GM19351 (cell line): ENCODE data around the gene ARHGAP32.

Source experiments
- ATAC-seq: cut with Tn5 transposase; IDR thresholded peaks from one replicate; pipeline ENCODE4 v1.9.1; 2021; ENCODE audit warnings: mild to moderate bottlenecking, moderate library complexity; ENCODE audit not compliant: unreplicated experiment

Gene ARHGAP32

DNA sequence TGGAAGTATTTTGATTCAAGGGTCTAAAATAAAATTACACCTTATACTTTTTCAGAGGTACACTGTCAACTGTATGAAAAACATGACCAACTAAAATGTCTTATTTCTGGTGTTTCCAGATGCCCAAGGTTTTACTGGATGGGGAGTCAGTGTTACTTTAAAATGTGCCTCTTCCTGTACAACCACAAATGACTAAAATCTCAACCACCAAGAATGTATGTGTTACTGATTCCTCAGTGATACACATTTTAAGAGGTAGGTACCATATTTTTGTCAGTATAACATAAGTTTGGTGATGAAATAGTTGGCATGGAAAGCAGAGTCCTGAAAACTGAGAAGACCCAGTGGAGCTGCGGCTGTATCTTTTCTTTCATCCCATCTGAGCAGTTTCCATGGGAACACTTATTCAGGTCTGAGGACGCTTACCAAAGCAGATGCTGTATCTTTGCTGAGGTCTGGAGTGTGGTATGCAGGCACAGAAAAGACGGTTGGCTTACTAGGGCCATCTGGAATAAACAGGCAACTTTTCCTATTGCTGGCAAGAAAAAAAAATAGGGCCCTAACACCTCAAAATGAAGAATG lies 228.3 kb downstream of the ARHGAP32 start:
- no peak for ATAC-seq

DNA sequence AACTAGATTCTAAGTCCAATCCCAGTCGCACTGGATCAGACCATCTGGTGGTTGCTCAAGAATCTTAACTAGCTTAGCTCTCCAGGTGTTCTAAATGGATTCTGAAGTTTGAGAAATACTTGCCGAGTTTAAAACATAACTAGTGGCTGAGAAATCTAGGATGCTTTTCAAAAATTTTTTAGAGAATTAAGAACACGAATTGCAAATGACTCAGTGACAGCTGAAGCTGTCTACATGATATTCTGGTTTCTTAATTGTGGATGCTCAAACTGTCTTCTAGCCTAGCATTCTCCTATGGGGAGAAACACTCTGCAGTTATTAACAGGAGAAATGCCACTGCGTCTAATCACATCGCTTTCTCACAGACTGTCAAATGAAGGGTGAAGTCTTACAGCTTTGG lies 229.2 kb downstream of the ARHGAP32 start:
- no peak for ATAC-seq

DNA sequence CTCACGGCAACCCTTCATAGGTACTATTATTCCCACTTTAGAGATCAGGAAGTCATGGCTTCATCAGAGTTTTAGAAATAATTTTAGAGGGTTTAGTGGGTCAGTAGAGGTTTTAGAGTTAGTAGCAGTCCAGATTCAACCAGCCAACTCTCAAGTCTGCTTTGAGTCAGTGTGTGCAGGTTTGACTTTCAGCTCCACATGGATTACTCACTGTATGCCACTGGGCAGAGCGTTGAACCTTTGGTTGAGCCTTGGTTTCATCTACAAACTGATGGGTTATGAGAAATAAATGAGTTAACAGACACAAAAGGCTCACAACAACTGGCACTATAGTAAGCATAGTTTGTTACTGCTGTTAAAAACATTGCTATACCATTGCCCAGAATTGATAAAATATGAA lies 230.5 kb downstream of the ARHGAP32 start:
- ATAC-seq: no peak

DNA sequence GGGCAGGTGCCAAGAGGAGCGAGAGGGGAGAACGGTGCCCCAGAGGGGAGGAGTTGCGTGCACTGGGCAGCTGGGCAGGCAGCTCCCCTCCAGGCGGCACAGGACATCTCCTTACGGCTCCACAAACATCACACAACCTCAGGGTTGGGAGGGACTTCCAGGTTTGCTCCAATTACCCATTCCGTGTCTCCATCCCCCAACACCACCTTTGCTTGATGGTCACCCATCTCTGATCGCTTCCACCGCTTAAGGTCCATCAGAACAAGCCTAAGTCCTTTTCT lies 235.0 kb downstream of the ARHGAP32 start:
- ATAC-seq: no peak

DNA sequence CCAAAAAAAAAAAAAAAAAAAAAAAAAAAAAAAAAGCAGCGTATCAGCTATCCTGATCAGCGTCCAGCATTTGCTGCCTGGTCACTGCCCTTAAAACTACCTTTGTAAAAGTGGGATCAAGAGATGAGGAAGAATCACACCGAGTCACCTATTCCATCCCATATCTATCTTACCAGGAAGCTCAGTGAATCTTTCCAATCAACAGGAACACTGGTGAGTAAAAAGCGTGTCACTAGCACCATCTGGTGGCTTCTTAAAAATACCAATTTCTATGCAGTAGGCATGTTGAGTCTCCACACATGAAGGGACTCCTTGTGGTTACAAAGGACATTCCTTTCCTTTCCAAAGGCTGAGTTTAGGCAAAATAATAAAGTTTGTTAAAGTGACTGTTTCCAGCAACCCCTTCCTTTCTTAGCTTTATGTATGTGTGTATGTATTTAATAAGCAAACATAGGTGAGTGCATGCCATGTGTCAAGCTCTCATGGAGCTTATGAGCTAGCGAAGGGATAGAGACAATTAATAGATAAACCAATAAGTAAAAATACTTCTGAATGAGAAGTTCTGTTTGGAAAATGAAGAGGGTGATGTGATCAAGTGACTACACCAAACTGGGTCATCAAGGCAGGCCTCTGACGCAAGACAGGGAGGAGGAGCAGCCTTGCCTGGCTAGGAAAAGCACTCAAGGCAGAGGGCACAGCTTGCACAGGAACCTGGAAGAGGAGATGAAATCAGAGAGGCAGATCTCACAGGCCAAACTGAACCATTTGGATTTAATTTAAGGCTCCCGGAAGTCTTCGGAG lies 235.5 kb downstream of the ARHGAP32 start:
- peak; percentile 70 for ATAC-seq

DNA sequence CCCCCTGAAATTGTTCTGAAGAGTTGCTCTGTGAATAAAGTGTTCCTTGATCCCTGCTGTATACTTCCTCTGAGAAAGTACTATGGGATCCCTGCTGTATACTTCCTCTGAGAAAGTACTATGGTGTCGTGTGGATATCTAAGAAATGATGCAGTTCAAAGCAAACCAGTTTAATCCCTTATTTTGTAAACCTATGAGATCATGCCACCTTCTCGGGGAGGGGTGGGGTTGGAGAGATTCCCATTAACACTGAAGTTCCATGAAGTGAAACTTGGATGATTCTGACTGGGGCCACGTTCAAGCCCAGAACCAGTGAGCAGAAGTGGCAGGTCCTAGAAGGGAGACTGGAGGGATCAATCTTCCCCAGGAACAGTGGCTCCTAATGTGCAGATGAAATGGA lies 236.5 kb downstream of the ARHGAP32 start:
- no peak for ATAC-seq

DNA sequence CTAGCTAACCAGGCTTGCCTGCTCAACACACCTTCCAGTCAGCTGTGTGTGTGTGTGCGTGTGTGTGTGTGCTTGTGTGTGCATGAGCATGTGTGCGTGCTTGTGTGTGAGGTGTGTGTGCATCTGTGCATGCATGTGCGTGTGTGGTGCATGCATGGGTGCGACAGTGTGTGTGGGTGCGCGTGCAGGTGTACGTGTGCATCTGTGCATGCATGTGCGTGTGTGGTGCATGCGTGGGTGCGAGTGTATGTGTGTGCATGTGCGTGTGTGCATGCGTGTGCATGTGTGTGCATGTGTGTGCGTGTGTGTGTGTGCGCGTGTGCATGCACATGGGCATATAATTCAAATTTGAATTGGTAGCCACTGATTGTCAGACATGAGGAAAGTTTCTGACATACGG lies 239.0 kb downstream of the ARHGAP32 start:
- no peak for ATAC-seq

DNA sequence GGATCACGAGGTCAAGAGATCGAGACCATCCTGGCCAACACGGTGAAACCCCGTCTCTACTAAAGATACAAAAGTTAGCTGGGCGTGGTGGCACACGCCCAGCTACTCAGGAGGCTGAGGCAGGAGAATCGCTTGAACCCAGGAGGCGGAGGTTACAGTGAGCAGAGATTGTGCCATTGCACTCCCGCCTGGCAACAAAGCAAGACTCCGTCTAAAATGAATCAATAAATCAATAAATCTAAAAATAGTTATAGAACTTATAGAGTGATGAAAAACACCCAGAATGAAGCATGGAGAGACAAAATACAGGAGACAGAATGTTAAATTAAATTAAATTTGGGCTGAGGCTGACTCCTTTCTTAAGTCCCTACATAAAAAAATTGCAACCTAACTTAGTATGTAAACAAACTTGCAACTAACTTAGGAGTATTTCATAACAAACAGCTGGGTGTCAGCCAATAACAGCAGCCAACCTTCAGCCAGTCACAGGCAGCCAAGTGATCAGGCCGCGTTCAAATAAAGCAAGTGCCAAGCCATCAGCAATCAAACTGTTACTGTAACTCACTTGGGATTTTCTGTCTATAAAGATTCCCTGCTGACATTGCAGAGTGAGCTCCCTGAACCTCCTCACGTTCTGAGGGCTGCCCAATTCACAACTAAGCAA lies 242.2 kb downstream of the ARHGAP32 start:
- no peak for ATAC-seq

DNA sequence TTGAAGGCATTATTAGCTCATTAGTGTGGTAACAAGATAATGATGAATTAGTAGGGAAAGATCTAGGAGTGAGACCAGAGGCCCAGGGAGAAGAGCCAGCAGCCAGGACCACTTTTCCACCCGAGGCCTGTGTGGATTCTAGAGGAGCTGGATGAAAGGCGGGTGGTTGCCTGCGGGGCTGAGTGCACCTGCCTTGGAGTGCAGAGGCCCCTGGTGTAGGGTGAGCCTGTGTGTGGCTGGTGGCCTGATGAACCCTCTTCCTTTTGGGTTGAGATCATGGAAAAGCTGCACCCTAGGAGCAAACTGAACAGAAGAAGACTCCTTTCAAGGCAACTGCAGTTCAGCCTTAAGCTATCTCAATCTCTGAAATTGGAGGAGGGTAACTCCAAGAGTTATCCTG lies 243.5 kb downstream of the ARHGAP32 start:
- ATAC-seq: no peak

DNA sequence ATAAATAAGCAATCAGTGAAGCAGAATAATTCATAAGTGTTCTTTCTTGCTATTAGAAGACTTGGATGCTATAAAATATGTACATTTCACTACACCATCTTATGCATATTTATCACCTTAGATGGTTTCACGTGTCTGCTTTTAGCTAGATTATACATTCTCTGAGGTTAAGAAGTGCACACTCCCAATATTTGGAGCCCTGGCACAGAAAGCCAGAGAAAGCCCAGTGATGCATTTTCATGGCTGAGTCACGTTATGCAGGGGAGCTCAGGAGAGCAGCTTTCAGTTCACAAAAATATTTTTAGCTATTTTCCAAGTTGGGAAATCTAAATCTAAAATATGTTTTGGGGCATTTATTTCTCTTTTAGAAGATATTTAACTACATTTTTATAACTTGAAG lies 244.4 kb downstream of the ARHGAP32 start:
- ATAC-seq: no peak

DNA sequence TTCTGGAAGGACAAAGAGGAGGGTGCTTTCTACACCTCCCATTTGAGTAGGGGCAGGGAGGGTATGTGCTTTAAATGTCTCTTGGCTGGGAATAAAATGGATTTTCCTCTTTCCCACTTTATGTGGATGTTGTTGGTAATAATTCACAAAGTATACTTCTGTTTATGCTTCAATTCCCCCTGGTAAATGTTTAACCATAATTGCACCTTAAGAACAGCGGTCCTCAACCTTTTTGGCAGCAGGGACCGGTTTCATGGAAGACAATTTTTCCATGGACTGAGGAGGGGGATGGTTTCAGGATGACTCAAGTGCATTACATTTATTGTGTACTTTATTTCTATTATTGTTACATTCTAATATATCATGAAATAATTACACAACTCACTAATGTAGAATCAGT lies 245.5 kb downstream of the ARHGAP32 start:
- ATAC-seq: no peak

DNA sequence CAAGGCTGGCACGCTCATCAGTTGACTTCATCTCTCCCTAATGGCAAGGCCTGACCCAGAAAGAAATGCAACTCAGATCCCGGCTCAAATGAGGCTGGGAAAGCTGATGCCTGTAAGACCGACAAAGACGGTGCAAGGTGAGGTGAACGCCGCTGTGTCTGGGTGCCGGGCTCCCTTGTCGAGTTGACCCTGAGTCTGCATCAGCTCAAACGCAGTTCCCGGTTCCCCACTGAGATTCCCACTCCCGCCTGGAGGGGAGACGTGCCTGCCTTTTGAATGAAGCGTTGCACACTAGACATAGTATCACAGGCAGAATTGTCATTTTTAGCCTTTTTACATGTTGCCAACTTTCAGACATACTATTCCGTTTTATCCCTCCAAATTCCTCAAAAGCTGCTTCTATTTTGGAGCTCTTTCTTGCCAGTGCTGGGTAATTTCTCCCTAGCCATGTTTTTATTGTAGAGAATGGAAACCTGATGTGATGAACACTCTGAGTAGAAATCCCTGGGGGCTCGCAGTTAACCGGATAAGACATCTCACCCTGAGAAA lies 248.6 kb downstream of the ARHGAP32 start:
- ATAC-seq: no peak

DNA sequence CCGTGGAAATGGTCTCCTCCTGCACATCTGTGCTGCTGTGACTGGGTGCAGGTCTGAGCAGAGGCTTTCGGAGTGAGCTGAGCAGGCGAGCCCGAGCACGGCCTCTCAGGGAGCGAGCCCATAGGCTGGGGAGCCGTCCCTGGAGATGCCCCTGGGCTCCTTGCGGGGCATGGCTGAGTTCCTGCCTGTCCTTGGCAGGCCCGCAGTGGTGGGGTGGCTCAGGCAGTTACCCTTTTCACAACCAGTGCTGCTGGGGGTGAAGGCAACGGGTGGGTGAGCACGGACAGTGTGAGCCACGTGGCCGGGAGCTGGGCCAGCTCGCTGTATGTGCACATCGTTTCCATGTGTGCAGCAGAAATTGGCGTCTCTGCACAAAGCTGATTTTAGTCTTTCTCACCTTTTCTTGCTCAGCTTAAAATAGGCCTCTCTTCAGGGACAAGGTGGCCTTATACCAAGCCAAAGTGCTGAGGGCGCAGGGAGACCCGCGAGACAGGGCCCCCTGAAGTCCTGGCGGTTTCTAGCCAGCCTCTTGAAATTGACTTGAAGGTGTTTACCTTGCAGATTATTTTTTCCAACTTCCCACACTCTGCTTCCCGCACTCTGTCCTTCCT lies 249.2 kb downstream of the ARHGAP32 start, which contains the start of gene TP53AIP1:
TP53AIP1 (minus strand) TSS at position 55 of the 611 bp plus-strand sequence. CDS start 5,053 bp downstream, outside the sequence.
- no peak for ATAC-seq

DNA sequence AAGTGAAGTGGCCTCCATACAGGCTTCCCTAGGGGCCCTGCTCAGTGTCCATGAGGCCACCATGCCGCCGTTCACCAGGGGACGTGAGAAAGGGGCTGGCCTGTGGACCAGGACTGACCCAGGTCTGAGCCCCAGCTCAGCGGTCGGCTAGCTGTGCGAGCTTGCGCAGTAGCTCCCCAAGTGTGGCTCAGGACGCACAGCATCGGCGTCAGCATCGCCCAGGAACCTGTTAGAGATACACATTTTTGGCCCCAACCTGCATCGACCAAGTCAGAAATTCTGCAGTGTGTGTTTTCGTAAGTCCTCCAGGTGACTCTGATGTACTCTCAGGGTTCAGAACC lies 249.9 kb downstream of the ARHGAP32 start:
- ATAC-seq: no peak

DNA sequence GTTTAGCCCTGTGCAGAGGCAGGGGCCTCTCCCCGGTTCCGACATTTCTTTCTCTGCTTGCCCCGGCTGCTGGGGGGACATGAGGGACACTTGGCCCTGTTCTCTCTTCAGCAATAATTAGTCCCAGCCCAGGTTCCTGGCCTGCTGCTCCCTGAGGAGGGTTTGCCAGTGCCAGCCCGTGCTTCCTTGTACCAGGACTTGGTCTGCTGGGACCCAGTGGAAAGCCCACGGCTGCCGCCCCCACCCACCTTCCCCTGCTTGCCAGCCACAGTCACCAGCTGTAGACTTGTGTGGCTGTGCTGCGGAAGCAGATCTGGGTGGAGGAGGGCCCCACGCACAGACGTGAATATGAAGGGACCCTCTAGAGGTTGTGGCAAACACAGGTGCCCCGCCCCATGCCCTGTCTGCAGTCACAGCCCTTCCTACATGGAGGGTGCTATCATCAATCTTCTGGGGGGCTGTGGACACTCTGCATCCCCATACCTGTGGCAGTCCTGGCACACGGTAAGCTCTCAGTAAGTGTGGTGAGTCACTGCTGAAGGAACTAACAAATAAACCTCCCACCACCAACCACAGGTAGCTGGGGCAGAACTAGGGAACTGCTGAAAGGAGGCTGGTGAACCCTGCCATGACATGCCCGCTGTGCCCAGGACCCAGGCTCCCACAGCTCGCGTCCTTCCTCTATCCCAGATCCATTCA lies 250.4 kb downstream of the ARHGAP32 start:
- ATAC-seq: no peak

DNA sequence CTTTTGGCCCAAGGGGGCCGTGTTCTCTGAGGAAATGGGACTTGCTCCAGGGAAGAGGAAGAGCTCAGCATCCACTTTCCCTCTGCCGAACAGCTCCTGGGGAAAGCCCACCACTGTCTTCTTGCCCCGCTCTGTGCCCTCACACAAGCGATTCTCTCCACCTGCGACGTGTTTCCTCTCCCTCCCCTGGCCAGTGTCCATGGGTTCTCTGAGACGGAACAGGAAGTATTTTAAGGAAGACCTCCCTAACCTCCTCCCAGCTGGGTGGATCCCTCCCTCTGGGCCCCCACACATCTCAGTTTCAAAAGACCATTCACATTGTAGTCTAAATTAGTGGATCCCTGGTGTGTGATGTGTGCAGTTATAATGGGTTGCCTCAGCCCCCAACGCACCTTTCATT lies 251.0 kb downstream of the ARHGAP32 start:
- no peak for ATAC-seq

DNA sequence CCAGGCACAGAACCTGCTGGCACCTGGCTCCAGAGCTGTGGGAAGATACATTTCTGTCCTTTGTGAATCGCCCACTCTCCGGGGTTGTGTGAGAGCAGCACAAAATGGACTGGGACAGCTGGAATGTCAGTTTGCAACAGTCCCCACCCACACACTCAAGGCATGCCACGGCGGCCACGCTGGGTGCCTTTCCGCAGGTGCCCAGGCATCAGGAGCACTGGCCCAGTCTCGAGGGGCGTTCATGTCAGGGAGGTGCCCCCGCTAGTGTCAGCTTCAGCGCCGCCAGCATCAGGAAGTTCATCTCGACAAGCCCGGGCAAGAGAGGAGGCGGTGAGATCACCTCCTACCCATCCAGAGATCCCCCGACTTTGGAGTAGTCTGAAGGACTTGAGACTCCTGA lies 251.5 kb downstream of the ARHGAP32 start:
- ATAC-seq: no peak

DNA sequence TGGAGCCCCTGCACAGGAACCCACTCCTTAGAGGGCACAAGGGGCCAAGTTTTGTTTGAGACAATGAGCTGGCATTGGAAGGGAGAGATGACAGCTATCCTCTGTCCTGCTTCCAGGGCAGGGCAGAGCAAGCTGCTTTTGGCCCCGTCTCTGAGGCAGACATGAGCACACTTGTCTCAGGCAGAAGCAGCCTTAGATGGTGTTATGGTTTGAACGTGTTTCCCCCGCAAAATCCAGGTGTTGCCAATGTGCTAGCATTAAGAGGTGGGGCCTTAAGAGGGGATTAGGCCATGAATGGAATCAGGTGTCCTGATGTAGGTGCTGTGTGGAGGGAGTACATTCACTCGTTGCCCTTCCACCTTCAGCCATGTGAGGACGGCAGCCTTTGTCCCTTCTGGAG lies 252.0 kb downstream of the ARHGAP32 start:
- no peak for ATAC-seq

DNA sequence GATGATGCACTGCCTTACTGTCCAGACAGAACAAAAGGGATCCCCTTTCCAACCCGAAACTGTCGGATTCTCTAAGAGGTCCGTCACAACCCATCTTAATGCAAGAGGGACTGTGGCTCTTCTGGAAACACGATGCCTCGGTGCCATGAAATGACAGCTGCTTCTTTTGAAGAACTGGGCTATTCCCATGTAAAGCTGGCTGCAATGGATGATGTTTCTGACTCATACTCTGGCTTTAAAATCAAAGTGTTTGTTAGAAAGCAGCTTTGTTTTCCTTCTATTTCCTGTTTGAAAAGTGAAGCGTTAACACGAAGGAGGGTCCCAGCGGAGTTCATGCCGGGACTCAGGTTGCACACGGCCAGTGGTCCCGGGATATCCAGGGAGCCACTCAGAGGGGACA lies 252.5 kb downstream of the ARHGAP32 start:
- no peak for ATAC-seq

DNA sequence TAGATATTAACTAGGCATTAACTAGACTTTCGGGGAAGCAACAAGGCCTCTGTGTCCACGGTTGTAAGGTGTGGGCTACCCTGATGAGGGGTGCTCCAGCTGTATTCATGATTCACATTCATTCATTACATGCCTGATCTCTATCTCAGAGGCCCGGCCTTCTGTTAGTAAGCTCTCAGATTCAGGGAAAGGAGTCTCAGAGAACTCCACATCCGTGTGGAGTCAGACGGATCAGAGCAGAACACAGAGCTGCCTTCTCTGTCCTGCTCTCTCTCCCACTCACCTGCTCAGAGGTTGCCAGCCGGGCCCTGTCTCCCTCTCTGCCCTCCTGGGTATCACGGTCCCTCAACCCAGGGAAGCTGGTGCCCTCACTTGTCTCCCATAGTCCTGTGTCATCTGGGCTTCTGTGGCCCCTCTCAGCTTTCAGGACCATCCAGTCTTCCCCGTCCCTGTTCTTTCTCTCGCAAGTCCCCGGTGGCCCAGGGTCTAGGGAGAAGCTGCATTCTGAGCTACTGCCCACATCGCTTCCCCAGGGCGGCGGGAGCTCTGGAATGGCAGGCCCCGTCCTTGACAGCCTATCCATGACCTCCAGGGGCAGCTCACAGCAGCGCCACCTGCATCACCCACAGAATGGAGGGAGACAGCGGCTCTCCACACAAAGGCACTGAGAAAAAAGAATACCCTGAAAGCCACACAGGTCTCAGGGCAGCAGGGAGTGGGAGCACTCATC lies 253.8 kb downstream of the ARHGAP32 start:
- no peak for ATAC-seq
